ENCODE results near the gene ADPRH.

GRCh38 chr3:119536757-119537156 is 42.5 kb upstream of the ADPRH start:
- TF ChIP-seq POLR2A (IDR thresholded peaks at IDR 0.05) (no peak), CTCF (IDR thresholded peaks at IDR 0.05) (no peak), EP300 (IDR thresholded peaks at IDR 0.05) (no peak)

Measured in ovary (tissue), 3 donors.